ENCODE data around the gene ASF1A. TPM values are rescaled to one million over a fixed set of nuclear protein-coding genes. Genes with fewer than 3 reads are reported as not detected.

The ASF1A gene
- 11.7 and 18.8 TPM in 2 replicates for total RNA-seq

DNA sequence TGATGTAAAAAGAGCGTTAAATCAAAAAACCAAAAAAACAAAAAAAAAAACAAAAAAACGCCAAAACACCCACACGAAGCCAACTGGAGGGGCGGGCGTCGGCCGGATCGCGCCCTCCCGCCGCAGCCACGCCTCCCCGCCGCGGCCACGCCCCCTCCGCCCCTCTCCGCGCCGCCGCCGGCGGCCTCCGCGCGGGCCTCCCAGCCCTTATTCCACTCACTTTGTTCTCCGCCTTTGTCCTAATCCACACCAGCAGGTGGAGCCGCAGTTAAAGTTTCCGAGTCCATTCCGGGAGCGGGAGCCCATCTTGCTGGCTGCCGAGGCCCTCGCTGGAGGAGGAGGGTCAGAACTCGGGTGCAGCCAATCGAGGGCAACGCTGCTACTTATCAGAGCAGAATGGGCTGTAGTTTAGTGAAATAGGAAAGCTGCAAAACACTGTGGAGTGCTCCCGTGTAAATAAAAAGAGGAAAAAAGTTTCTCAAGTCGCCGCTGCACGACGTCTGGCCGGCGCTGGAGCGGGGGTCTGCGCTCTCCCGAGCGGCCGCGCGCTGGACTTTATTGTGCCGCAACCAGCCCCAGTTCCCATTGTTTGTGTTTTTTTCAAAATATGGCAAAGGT, at the start of gene ASF1A:
Gene ASF1A (plus strand): TSS at position 346 of the 618 bp plus-strand sequence. CDS start 262 bp downstream, at position 608.

GRCh38 chr6:118934461-118935330, 40.7 kb downstream of the ASF1A start, which contains the start of gene MCM9:
TSS of gene MCM9 (minus strand) at chr6:118935159. CDS start at chr6:118931723, 3,436 bp downstream.

Other genes starting within 250 kb of the ASF1A start
- 6.0 and 20.0 TPM in 2 replicates for gene CEP85L, start 242.6 kb upstream of the ASF1A start, total RNA-seq
- gene MCM9, start 41.0 kb downstream of the ASF1A start, total RNA-seq, result 7.1 and 19.6 TPM in 2 replicates
- gene FAM184A, start 184.5 kb downstream of the ASF1A start, total RNA-seq, result 0.32 and 0.38 TPM in 2 replicates